Activated CD4-positive, alpha-beta T cell treated with anti-CD3 and anti-CD28 coated beads, Interleukin-2, Interleukin-6, amounts not matched to agents 100 ng/mL and 50 ng/mL, durations not matched to agents 16 hours and 8 hours (primary cell): ENCODE results near the gene AKAP8L.
A peak's percentile ranks its signal among the peaks of the same experiment; 100 is the strongest.

Source experiments
- DNase-seq: peaks from one replicate; pipeline ENCODE4 v3.0.0-alpha.2; 2020

Gene AKAP8L

DNA sequence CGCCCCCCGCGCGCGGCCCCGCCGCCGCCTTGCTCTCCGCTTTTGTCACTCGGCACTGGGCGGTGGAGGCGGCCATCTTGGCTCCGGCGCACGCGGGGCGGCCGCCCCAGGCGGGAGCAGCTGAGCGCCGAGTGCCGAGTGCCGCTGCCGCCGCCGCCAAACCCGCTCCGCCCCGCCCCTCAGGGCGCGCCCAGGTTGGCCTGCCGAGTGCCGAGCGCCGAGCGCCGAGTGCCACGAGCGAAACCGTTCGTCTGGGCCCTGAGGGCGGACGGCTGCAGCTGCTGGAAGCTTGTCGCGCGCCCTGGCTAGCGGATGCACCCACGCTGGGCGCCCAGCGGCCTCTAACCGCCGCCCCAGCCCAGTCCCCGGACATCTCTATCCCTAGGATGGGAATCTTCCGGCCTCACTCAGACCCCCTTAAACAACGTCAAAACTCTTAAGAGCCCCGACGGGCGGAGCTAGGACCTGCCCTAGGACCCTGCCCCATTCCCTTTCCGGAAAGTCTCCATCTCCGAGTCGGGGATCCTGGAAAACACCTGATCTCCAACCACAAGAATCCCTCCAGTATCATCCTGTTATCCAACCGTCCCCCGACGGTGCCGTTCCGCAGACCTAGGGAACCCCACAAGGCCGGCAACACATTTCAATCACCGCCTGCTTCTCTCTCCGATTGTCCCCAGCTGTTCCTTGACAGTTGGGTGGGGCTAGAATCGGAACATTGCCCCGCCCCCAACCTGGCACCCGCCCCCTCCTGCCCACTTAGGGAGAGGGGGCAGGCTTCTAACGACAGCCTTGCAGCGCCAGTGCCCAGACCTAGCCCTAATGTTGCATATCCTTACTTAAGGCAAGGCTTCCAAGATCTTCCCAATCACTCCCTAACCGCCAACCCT is 14.1 kb upstream of the AKAP8L start:
- DNase-seq = peak; percentile 95

DNA sequence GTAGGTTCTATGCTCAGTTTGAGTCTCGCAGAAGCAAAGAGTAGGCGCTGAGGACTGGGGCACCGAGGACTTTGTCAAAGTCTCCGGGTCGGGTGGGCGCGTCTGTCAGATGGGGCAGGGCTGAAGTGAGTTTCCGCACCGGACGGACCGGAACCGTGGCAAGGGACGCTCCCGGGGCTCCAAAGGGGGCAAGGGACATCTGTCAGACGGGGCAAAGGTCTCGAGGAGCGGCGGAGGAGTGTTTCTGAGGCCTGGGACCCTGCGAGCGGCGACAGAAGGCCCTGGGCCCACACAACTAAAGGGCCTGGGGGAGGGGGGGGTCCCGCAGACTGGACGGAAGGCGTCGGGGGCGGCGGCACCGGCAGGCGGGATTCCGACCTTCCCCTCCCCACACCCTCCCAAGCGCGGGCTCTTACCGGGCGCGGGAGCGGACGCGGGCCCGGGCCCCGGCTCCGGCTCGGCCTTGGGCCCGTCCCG is 13.3 kb upstream of the AKAP8L start:
- peak; percentile 40 for DNase-seq

DNA sequence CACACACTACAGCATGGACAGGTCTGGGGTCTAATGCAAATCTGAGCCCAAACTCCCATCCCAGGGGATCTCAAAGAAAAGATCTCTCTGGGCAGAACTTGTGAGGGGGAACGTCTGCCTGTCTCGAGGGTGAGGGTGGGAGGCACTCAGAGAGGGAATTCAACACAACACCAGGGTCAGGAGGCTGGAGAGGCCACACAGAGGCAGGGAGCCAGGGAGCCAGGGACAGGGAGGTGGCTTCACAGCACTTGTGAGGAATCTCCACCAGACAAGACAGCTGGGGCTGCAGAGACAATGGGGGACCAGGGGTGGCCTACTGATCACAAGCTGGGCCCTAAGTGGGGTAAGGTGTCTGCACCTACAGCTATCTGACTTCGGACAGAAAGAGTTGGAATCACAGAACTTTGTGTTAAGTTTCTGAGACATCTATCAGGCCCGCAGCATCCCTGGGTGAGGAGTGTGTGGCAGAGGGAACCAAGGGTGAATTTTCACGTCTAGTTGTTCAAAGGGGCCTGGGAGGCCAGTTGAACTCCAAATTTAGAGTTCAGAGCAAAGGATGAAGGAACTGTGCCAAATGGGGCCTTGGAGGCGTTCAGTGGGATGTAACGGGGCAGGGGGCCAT is 12.7 kb upstream of the AKAP8L start:
- no peak for DNase-seq

DNA sequence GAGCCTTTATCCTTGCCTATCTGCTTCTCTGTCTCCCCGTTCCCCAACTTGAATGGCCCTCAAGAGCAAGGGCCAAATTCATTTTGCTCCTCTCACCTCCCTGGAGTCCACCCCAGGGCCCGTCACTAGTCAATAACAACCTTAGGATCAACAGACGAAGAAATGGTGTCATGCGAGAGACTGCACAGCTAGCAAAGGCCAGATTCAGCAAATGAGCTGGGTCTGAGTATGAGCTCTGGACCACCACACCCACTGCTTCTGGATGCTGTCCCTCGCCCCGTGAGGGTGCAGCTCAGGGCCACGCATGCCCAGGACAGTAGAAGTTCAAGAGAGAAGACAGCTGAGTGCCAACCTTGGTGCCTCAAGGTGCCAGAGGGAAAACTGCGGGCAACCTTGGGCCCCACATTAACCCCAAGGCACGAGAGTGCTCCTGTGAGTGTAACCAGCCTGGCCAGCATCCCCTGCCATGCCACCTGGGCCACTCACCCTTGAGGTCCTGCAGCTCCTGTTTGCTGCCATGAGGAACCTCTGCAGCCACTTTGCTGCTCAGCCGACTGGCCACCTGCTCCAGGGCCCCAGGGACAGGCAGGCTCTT is 11.8 kb upstream of the AKAP8L start:
- no peak for DNase-seq

DNA sequence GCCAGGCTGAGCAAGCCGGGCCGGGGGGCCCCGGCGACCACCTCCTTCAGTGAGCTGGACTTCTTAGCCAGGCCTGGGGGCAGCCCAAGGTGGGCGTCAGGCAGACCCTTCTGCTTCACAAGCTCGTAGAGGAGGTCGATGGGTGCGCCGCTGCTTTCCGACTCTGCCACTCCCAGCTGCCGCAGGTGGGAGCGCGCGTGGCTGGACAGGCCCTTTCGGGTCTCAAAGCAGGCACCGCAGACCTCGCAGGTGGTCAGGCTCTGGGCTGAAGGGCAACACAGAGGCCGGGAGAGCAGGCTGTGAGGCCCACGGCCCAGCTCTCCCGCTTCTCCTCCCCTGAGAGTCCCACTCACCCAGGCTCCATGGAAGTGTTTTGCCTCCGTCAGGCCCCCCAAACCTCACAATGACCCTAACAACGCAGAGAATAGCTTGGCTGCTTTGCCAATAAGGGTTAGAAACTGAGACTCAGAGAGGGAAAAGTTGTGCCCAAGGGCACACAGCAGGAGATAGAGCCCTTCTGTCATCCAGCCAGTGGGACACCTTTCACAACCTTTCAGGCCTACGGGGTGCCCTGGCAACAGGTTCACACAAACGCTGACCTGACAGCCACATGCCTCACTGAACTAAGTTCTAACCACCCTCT is 11.2 kb upstream of the AKAP8L start:
- no peak for DNase-seq

DNA sequence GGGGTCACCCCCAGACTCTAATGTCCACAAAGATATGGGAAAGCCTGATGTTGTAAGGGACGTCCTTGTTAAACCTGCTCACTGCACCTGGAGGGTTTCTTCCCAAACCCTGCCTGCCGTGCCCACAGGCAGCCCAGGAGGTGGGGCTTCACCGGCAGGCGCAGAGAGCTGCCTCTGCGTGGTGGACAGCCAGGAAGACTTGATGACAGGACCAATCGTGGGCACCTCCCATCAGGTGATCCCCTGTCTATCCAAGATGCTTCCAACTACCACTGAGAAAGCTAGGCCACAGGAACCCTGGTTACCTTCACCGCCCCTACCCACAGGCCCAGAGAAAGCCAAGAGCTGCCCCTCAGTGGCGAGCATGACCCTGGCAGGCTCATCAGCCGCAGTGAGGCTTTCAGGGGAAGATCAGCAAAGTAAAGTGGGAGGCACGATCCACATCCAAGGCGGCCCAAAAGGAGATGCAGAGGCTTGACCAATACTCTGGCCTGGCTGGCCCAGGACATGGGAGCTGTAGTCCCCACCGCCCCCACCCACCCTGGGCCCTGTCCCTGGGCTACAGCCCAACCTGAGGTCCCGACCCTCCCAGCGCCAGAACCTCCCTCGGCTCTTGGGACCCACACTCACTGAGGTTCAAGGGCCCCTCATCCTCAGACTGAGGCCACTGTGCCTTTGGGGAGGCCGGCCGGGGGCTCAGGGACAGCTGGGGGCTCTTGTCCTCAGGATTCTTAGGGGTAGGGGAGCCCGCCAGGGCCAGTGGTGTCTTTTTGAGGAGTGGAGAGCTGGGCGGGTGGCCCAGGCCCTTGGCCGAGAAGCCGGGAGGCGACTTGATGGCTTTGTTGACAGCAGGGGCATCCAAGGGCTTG is 10.4 kb upstream of the AKAP8L start:
- DNase-seq = no peak

DNA sequence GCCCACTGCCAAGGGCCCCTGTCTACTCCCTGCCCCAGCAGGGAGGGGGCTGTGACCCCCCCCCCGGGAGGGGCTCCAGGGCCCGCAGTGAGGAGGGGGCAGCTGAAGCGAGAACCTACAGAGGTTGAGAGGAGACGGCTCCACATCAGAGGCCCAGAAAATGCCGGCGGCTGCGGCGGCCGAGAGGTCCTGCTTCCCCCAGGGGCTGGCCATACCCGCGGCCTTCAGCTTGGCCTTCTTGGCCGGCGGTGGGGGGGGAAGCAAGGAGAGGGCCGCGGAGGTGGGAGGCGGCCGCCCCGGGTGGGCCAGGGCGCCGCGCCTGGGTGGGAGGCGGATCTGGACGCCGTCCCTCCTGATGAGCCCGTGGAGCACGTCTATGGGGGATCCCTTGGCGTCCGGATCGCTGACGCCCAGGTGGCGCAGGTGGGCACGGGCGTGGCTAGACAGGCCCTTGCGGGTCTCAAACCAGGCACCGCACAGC is 9.2 kb upstream of the AKAP8L start:
- no peak for DNase-seq

DNA sequence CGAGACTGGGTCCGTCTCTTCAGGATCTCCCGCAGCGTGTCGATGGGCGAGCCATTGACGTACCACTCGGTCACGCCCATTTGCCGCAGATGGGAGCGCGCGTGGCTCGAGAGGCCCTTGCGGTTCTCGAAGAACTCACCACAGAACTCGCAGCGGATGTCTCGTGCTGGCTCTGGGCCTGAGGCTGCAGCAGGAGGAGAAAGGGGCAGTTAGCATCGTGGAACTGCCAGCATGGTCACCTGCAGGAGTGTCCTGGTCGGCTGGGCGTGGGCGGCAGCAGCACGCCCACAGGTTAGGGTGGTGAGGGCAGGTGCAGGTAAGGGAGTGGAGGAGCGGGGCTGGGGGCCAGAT is 8.5 kb upstream of the AKAP8L start:
- DNase-seq = no peak

DNA sequence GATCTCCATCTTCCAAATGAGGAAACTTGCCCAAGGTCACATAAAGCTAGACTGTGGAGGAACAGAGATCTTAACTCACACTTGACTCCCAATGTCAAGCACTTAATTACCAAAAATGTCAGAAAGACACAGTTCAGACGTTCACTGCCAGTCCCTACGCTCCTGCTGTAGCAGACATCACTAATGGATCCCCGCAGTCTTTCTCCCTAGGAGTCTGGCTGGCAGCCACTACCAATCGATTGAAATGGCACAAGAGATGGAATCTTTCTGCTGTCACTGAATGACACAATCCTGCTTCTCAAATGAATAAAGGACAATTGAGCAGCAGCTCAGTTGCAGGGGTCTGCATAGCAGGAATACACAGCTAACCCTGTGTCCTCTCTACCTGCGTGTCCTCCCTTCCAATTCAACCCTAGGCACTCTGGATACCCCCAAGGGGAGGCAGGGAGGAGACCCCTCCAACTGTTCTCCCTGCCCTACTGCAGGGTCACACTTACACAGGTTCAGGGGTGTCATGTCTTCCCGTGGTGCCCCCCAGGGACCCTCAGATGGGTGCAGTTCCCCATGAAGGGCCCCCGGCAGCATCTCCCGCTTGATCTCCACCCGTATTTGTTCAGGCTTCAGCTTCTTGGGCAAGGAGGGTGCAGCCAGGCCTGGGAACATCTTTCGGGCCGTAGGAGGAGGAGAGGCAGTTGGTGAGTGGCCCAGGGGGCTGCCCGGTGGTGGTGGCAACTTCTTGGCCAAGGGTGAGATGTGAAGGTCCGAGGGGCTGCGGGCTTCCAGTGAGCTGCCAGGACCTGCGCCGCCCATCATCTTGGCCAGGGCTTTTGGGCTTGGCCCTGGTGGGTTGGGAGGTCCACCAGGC is 7.9 kb upstream of the AKAP8L start:
- DNase-seq = no peak

DNA sequence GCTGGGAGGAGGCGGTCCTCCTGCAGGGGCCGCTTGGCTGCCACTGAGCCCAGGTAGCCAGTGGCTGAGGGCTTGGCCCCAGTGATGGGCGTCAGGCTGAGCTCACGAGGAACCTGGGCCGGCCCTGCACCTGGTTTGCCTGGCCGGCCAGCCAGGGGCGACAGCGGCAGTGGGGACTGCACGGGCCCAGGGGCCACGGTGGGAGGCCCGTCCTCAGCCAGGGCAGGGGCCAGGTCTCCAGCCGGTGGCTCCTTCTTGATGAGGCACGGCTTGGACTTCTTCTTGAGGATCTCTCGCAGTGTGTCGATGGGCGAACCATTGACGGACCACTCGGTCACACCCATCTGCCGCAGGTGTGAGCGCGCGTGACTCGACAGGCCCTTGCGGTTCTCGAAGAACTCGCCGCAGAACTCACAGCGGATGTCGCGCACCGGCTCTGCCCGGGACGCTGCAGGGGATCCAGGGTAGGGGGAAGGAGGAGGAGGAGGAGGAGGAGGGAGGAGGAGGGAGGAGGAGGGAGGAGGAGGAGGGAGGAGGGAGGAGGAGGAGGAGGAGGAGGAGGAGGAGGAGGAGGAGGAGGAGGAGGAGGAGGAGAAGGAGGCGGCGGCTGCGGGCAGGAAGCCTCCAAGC is 6.6 kb upstream of the AKAP8L start:
- DNase-seq = no peak

DNA sequence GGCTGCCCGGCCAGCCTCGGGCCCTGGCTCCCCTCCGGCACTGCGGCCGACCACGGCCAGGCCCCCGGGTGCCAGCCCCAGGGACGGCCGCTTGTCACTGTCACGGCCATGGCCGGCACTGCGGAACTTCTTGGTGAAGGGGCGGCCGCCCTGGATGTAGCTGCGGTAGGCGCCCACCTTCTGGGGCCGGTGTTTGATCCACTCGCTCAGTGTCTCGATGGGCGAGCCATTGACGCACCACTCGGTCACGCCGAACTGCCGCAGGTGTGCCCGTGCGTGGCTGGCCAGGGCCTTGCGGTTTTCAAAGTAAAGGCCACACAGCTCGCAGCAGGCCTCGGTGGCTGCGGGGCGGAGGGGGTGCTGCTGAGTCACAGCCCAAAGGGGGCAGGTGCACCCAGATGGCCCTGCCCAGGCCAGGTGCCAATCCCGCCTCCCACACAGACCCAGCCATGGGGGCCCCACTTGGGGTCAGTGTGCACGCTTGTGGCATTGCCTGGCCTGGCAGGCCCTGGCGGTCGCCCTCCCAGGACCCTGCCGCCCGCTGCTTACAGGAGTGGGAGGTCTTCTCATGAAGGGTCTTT is 6.0 kb upstream of the AKAP8L start:
- DNase-seq = no peak

DNA sequence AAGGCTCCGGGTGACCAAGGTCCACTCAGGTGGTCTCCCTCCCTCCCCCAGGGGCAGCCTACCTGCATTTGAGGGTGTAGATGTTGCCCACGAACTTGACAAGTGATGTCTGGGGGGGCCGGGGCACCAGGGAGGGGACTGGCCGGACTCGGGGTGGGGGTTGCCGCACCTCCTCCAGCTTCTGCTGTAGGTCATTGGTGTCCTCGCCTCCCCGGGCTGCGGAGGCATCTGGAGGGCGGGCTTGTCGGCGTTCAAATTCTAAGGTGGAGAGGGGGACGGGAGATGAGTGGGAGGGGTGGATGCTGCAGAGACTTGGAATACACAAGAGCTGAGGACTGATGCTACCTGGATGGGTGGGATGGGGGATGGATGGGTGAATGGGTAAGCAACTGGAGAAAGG is 5.3 kb upstream of the AKAP8L start:
- no peak for DNase-seq

DNA sequence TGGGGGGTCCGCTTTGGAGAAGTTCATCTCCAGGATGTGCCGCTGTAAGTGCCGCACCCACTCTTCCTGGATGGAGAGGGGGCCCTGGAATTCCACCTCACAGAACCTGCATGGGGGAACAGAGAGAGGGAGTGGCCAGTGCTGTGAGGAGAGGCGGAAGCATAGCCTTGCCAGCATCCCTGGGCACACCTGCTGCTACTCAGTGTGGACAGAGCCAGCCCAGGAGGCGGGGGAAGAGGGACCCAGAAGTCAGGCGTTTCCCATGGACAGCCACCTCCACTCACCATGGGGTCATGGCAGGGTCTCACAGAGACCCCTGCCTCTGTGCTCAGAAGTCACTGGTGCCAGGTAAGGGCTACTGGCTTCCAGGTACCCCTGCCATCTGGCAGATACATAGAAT is 4.3 kb upstream of the AKAP8L start:
- DNase-seq = no peak

DNA sequence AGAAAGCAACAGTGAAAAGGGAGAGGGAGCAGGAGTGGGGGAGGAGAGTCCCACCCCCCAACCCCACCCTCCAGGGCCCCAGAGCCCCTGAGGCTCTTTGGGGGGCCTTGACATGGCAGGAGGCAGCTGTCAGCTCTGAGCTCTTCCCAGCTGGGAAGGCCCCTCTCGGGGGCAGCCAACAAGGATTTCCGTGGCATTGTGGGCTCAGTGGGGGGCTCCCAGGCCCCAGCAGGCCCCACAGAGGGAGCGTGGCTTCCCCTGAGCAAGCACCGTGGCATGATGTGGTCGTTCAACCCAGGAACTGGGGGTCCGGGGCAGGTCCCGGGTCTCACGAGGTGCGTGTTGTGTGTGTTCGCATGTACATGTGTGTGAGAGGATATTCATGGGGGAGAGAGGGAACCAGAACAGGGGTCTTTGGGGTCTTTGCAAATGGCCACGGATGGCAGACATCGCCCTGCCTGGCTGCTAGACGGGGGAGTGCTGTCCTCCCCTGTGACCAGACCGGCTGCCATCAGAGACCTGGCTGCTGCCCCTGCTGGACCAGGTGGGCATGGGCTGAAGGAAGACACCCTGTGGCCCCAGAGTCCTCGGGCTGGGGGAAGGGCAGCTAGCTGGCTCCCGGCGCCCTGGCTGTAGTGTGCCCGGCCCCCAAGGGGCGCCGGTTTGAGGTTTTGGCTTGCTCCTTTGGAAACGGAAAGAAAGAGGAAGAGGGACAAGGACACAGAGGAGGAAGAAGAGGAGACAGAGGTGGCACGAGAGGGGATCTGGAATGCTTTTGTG is 3.7 kb upstream of the AKAP8L start:
- no peak for DNase-seq

DNA sequence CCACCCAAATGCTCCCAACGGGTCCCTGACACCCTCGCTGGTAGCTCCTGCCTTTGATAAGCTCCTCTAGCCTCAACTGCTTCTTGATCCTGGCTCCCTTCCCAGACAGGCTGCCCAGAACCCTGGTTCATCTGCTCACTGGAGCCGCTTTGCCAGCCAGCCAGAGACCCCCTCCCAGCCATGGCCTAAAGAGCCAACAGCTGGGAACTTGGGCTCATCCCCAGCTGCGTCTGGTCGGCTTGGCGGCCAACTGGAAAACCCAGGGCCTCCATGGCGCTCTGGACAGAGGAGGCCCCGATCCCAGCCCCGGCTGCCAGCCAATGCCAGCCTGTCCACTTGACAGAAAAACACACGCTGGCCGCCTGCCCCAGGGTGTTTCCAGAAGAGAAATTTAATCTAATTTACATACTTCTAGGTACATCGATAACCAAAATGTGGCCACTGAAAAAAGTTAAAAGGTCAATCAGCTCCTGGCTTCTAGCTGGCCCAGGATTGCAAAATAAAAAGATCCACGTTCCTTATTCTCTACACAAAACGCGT is 3.0 kb upstream of the AKAP8L start:
- DNase-seq = no peak

DNA sequence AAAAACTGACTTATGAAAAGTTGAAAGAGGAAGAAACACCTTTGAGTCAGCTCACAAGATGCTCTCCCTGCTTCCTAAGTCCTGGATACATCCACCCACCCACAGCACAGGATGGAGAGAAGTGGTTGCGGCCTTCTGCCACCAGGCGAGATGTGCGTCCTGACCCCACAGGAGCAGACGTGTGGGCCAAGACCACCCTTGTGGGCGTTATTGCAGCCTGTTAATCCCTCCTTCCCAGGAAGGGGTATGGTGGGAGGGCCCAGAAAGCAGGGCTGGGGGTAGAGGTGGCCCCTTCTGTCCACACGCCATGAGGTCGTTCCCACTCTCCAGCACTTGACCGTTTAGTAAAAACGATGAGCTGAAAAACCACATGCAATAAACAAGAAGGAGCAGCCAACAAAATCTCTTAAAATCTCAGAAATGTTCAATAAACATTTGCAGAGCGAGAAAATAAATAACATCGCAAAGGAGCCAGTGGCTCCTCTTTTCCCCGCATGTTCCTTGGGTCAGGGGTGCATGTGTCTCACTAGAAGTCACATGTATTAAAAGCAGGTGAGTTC is 2.4 kb upstream of the AKAP8L start:
- no peak for DNase-seq

DNA sequence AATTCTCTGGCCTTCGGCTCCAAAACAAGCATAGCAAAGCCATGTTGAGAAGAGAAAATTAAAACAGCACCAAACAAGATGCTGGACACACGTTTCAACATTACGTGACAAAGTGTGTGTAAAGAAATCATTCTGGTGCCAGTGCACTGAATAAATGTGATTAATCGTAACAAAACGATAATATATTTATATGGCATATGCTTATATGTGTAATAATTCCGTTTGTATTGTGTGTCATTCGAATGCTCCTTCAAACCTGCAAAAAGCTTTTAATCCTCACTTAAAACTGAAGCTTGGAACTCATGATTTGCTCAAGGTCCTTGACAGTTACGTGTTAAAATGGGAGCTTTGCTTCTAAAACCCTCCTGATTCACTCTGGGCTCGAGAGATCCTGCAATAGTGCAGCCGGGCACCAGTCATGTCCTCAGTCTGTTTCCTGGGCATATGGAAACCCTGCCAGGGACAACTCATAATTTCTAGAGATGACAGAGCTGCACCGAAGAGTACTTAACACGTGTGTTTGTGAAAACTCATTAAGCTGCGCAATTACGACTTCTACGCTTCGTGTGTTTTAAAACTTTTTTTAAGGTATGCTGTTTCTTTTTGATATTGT is 731 bp upstream of the AKAP8L start:
- peak; percentile 31 for DNase-seq

DNA sequence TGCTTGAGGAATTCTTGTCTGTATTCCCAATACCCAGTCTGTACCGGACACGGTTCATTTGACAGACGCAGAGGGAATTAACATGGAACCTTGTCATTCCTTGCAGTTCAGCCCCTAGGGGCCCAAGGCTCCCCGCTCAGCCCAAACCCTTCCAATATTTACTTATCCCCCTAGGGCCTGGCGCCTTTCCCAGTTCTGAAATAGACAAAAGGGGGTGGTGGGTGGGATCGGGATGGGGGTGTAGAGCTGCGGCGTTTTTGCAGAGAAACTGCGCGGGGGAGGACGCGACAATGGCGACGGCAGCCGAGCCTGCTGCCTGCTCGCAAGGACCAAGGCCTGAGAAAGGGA is 583 bp downstream of the AKAP8L start:
- no peak for DNase-seq

DNA sequence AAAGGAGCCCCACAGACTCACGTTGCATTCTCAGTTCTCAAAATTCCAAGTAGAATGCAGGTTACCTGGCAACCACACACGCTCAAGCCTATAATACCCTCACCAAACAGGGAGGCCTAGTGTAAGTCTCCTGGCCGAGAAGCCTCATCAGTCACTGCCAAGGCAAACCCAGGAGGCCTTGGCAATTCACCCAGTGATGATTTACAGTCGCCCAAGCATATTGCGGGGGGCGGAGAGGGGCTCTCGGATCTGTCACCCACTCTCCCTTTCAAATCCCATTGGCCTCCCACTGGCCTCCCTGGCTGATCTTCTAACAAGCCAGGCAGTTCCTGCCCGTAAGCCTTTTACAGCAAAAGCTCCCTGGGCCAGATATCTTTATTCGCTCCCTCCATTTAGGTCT is 1.1 kb downstream of the AKAP8L start:
- no peak for DNase-seq
